ENCODE measurements around the gene TTC12. TPM values are rescaled to one million over a fixed set of nuclear protein-coding genes. Genes with fewer than 3 reads are reported as not detected.

Gene TTC12
- total and polyA plus RNA-seq, 2 donors from 2014 or later: 16.7 to 34.4 TPM

DNA sequence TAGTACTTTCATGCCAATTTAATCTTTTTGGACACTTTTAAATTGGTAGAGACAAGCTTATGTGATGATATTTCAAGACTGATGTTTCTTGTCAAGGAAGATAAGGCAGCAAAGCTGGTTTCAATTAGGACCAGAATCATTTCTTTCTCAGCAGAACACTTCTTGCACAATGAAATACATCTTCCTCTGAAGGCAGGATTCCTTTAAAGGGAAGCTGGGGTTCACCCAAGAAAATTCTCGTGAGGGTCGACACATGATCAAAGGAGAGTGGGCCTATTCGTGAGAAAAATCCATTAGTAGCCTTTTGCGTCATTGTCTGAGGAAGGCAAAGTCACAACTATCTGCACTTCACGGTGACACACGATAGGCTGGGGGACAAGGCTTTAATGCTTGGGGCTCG is 17.6 kb downstream of the TTC12 start:
- Histone ChIP-seq H3K9me3 (ENCODE audit: control insufficient read depth in 2 of 3, insufficient read depth in 1 of 3, low read length in 3 of 3) (no peaks in the 10 kb centered on the region), H3K36me3 (ENCODE audit: control insufficient read depth in 2 of 3, insufficient read depth in 3 of 3, low read length in 3 of 3) (peaks cover 2 to 34% (median 16%) of the 10 kb centered on the region in 3 donors), H3K4me3 (ENCODE audit: low read length in 3 of 3) (no peak overlapping the region), H3K4me1 (ENCODE audit: control insufficient read depth in 2 of 3, insufficient read depth in 2 of 3, low read depth in 1 of 3, low read length in 3 of 3) (no peaks in the 10 kb centered on the region), H3K9ac (ENCODE audit: low read length in 3 of 3) (no peak overlapping the region), H3K27me3 (ENCODE audit: control insufficient read depth, insufficient read depth, low read length) (no peaks in the 10 kb centered on the region), H3K27ac (ENCODE audit: low read depth in 2 of 2, low read length in 2 of 2) (no peak overlapping the region)
- no peak for DNase-seq
- TF ChIP-seq, protein P1, sequence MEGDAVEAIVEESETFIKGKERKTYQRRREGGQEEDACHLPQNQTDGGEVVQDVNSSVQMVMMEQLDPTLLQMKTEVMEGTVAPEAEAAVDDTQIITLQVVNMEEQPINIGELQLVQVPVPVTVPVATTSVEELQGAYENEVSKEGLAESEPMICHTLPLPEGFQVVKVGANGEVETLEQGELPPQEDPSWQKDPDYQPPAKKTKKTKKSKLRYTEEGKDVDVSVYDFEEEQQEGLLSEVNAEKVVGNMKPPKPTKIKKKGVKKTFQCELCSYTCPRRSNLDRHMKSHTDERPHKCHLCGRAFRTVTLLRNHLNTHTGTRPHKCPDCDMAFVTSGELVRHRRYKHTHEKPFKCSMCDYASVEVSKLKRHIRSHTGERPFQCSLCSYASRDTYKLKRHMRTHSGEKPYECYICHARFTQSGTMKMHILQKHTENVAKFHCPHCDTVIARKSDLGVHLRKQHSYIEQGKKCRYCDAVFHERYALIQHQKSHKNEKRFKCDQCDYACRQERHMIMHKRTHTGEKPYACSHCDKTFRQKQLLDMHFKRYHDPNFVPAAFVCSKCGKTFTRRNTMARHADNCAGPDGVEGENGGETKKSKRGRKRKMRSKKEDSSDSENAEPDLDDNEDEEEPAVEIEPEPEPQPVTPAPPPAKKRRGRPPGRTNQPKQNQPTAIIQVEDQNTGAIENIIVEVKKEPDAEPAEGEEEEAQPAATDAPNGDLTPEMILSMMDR (IDR thresholded peaks at IDR 0.05; ENCODE audit: borderline replicate concordance, extremely low read depth, insufficient read depth): no peak
- FAIRE-seq: no peak
- intact Hi-C loops (cut with DNase I): no loop called here

DNA sequence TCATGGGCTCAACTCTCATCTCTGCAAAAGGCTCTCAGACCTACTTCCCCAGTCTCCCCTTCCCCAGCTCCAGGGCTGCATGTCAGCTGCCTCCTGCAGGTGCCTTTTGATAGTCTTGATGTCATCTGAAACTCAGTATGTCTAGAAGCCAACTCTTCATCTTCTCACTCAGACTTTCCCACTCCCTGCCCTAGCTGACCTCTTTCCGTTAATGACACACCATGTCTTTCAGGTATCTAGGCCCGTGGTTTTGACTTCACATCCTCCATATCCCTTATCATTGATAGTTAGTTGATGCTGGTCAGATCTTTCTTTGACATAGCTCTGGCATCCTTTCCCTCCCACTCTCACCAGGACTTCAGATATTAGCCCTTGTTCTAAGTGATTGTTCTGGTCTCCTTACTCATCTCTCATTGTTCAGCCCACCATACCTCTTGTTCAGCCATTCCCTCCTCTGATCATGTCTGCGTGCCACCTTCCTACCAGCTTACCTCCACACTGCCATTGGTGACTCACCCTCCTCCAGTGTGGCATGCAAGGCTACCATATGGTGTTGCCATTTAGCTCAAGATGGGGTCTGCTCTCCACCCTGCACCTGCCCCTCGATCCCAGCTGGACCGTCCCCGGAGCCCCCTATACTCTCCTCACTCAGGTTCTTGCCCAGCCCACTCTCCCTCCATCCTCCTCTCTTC is 18.4 kb downstream of the TTC12 start:
- no peaks in the 10 kb centered on the region for H3K9me3 ChIP-seq (ENCODE audit: control insufficient read depth in 2 of 3, insufficient read depth in 1 of 3, low read length in 3 of 3)
- H3K36me3 ChIP-seq (ENCODE audit: control insufficient read depth in 2 of 3, insufficient read depth in 3 of 3, low read length in 3 of 3): peaks cover 2 to 32% (median 16%) of the 10 kb centered on the region in 3 donors
- H3K4me3 ChIP-seq (ENCODE audit: low read length in 3 of 3): no peak overlapping the region
- no peaks in the 10 kb centered on the region for H3K4me1 ChIP-seq (ENCODE audit: control insufficient read depth in 2 of 3, insufficient read depth in 2 of 3, low read depth in 1 of 3, low read length in 3 of 3)
- H3K9ac ChIP-seq (ENCODE audit: low read length in 3 of 3): no peak overlapping the region
- intact Hi-C loops (cut with DNase I): no loop called here
- TF ChIP-seq, protein P1 (IDR thresholded peaks at IDR 0.05; ENCODE audit: borderline replicate concordance, extremely low read depth, insufficient read depth): no peak
- H3K27ac ChIP-seq (ENCODE audit: low read depth in 2 of 2, low read length in 2 of 2): no peak overlapping the region
- no peaks in the 10 kb centered on the region for H3K27me3 ChIP-seq (ENCODE audit: control insufficient read depth, insufficient read depth, low read length)
- DNase-seq: no peak
- FAIRE-seq: no peak

DNA sequence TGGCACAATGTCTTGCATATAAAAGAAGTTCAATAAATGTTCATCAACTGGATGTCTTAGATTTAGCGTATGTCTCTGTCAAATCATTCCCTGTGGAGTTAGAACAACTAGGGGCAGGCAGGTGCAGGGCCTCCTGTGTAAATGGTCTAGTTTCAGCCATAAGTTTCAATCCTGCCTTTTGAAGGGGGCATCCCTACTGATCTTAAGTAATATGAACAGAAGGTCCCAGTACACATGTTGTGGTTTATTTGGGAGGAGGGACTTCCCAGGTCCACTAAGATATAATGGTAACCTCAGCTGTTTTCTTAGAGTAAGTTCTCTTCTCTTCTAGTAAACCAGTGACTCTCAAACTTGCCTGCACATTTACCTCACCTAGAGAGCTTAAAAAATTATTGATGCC is 19.8 kb downstream of the TTC12 start:
- no peaks in the 10 kb centered on the region for H3K4me1 ChIP-seq (ENCODE audit: control insufficient read depth in 2 of 3, insufficient read depth in 2 of 3, low read depth in 1 of 3, low read length in 3 of 3)
- FAIRE-seq (no peak), DNase-seq (no peak)
- peaks cover 2 to 25% (median 19%) of the 10 kb centered on the region in 3 donors for H3K36me3 ChIP-seq (ENCODE audit: control insufficient read depth in 2 of 3, insufficient read depth in 3 of 3, low read length in 3 of 3)
- TF ChIP-seq, protein P1 (IDR thresholded peaks at IDR 0.05; ENCODE audit: borderline replicate concordance, extremely low read depth, insufficient read depth): no peak
- no peak overlapping the region for H3K9ac ChIP-seq (ENCODE audit: low read length in 3 of 3)
- intact Hi-C loops (cut with DNase I): no loop called here
- no peaks in the 10 kb centered on the region for H3K9me3 ChIP-seq (ENCODE audit: control insufficient read depth in 2 of 3, insufficient read depth in 1 of 3, low read length in 3 of 3)
- no peak overlapping the region for H3K4me3 ChIP-seq (ENCODE audit: low read length in 3 of 3)
- H3K27ac ChIP-seq (ENCODE audit: low read depth in 2 of 2, low read length in 2 of 2): no peak overlapping the region
- no peaks in the 10 kb centered on the region for H3K27me3 ChIP-seq (ENCODE audit: control insufficient read depth, insufficient read depth, low read length)

Data from kidney (tissue), 14 donors.